ENCODE measurements around the gene APOA1.

DNA sequence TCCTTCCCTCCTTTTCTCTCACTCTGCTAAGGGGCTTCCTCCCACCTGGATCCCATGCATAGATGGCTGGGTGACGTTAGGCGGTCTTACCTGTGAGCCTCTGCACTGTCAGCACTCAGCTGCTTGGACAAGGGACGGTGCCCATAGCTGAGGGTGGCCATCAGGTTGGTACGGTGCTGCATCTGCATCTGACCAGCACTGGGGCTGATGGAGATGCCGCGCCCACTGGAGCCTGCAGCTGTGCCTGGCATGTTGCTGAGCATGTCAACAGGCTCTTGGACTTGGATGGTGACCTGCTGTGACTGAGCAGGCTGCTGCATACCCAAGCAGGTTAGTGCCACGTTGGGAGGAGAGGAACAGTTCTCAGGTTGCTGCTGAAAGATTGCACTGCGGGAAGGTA lies 21.8 kb upstream of the APOA1 start:
- TF ChIP-seq, protein P1, sequence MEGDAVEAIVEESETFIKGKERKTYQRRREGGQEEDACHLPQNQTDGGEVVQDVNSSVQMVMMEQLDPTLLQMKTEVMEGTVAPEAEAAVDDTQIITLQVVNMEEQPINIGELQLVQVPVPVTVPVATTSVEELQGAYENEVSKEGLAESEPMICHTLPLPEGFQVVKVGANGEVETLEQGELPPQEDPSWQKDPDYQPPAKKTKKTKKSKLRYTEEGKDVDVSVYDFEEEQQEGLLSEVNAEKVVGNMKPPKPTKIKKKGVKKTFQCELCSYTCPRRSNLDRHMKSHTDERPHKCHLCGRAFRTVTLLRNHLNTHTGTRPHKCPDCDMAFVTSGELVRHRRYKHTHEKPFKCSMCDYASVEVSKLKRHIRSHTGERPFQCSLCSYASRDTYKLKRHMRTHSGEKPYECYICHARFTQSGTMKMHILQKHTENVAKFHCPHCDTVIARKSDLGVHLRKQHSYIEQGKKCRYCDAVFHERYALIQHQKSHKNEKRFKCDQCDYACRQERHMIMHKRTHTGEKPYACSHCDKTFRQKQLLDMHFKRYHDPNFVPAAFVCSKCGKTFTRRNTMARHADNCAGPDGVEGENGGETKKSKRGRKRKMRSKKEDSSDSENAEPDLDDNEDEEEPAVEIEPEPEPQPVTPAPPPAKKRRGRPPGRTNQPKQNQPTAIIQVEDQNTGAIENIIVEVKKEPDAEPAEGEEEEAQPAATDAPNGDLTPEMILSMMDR (IDR thresholded peaks at IDR 0.05): no peak
- no peak for TF ChIP-seq POLR2A (IDR thresholded peaks at IDR 0.05)
